GM19023 (cell line): ENCODE results near the gene PHACTR3.

Experiments used
- ATAC-seq: cut with Tn5 transposase; IDR thresholded peaks from one replicate; pipeline ENCODE4 v1.9.1; 2021; ENCODE audit warnings: mild to moderate bottlenecking, moderate library complexity; ENCODE audit not compliant: unreplicated experiment

PHACTR3 gene

GRCh38 chr20:59573837-59574236 is 30.5 kb upstream of the PHACTR3 start:
- ATAC-seq = no peak

GRCh38 chr20:59574308-59574707 is 30.0 kb upstream of the PHACTR3 start:
- ATAC-seq = no peak

DNA sequence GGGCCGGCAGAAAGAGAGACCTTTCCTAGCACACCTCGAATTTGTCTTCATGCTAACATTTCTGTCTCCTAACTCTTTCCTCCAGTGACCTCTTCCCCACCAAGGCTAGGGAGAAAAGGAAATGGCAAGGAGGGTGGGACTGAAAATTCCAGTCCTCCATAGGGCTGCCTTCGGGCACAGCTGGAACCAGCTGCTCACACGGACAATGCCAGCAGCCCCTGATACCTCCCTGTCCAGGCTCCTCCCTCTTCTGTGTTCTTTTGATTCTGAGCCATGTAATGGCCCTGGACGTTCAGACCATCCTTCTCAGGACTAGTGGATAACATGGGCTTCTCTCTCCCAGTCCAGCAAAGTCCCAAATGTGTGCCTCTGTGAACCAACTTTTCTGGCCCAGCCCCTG is 29.1 kb upstream of the PHACTR3 start:
- ATAC-seq = no peak

DNA sequence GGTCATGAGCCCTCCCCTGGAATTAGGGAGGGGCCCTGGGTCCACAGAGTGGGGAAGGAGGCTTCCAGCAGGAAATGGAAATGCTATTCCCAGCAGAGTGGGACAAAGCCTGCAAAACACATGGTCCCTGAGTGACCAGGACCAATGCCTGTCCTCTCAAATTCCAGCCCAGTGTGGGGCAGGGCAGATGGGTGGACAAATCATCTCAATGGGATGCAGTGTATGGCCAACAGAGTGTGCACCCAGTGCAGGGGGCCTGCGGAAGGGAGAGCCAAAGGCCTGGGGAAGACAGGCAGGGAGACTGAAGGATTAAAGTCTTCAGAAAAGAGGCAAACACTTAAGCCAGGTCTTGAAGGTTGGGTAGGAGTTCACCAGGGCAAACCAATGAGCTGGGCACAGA is 28.7 kb upstream of the PHACTR3 start:
- no peak for ATAC-seq

GRCh38 chr20:59576216-59576953 is 28.0 kb upstream of the PHACTR3 start:
- ATAC-seq = no peak

DNA sequence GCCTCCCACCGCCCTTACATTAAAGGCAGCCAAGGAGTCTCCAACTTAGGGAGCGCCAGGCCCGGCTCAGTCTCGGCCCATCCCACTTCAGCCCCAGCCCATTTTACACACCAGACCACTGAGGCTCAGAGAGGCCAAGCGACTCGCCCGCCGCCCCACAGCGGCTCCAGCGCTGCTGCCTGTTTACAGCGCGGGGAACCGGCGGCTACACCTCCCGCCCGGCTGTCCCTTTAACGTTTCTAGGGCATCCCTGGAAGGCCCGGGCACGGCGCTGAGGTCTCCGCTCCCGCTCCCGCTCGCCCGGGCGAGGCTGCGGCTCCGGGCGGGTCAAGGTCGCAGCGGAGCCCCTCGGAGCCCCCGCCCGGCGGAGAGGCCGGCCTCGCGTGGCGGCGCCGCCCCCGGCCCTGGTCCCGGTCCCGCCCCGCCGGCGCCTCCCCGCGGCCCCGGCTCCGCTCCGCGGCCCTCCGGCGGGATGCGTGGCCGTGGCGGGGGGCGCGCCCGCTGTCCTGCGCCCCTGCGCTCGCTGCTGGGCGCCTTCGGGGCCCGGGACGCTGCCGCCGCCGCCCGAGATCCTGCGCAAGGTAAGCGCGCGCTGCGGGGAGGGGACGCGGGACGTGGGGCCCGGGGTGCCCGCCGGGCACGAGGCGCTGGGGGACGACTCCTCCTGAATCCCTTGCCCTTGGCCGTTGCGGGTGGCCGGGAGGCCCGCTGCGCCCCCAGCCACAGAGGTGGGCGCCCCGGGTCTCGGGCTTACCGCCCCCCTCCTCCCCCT is 27.1 kb upstream of the PHACTR3 start:
- no peak for ATAC-seq

DNA sequence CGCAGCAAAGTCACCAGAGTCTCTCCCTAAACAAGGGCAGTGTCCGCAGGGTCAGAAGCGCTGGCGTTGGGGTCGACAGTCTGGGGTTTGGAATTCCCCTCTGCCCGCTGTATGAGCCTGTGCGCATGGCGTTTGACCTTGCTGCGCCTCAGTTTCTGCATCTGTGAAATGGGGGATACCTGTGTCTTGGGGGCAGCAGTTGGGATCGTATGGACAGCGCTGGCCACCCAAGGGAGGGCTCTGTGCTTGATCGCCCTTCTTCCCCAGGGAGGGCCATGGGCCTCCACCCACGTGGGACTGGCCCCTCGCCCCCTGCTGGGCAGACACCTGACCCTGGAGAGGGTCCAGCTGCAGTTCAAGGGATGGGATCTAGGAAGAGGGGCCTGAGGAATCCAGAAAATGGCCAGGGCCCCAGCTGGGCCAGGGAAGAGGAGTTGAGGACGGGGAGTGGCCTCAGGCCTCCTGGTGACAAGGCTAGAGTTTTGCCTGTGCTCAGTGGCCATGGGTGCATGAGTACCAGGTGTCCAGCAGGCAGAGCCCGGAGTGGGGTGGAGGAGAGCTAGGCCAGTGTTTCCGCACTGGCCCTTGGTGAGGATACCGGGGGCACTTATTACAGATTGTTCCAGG is 26.4 kb upstream of the PHACTR3 start:
- ATAC-seq = no peak

DNA sequence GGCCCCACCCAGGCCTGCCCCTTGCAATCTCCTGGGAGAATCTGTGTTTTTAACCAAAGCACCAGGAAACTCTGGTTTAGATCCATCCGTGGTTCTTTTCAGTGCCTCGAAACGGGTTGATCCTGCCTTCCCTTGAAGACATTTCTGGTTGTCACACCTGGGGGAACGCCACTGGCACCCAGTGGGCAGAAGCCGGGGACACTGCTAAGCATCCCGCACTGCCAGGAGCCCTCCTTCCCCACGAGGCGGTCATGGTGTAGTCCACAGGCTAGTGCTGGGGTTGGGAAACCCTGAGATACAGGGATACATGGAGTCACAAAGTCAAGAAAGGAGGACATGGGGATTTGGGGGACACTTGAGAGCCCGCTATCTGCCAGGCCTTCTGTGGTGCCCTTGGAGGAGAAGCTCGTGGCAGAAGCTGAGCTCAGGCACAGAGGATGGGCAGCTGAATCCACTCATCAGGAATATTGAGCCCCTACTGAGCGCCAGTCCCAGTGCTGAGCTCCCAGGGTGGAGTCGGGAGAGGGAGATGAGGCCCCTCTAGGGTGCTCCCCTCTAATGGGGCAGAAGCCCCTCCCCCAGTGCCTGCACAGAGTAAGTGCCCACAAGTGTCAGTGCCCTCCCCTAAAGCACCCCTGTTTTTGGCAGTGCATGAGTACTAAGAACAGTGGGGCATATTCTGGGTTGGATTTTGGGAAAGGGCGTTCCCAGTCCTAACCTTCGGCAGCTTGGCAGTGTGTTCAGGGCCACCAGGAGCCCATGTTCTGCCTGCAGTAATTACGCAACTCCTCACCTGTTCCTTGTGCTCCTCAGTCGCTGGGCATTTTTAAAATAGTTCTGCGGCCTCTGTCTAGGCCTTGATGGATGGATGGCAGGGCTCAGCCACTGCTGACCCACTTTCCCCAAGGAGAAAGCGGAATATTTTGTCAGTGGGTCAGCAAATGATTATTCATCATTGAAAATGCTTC is 25.6 kb upstream of the PHACTR3 start:
- ATAC-seq = no peak

DNA sequence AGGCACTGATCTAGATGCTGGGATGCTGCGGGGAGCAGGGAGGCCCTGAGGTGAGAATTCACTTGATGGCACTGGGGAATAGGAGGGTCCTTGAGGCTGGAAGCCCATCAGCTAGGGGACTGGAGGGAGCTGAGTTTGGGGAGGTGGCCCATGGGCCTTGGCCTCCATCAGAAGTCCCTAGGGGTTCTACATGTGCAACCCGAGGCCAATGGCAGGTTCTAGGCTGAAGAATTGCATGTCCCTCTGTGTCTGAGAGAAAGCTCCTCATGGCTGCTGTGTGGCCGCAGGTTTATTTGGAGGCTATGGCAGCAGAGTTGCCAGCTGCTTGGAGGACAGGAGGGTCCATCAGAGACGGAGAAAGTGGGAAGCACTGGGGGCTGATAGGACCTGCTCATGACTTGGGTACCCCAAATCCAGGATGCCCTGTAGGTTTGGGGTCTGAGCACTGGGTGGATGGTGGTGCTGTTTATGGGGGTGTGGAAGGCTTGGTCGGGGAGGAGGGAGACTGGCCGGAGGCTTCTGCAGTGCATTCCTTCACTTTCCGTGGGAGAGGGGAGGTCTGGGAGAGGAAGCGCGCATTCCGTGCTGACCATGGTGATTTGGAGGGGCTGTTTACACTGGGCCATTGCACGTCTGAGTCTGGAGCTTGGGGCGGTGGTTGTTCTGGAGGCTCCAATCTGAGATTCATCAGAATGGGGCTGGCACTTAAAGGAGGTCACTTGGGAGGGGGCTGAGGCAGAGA is 24.8 kb upstream of the PHACTR3 start:
- ATAC-seq = no peak

DNA sequence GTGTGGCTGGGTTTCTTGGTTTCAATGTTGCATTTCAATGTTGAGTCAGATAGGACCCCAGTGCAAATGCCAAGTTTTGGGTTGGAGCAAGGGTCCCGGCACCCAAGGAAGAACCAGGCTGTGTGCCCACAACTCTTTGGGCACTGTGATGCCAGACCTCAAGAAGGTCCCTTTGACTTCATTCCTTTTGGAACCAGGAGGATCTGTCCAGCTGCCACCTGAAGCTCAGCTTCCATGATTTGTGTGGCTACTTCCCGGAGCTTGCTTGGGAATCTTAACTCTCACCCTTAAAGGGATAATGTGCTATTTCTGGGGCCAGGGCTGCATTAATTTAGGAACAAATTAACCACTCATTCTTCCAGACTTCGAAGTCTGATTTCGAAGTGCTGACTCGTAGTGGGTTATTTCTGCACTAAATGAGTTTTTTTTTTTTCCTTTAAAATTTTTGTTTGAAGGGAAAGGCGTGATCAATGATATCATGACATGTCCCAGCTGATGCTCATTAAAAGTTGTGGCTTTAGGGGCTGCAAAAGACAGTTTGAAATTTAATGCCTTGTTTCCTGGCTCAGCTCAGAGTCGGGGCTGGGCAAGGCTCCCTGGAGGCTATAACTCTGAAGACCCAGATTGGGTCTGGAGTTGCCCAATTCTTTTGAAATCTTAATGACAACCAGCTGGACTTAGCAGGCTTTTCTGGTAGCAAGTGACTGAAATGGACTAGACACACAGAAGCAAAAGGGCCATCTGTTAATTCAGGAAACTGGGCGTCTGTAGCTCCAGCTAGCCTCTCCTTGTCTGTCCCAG is 24.0 kb upstream of the PHACTR3 start:
- no peak for ATAC-seq

- no peak for ATAC-seq
These were observed 23.3 kb upstream of the PHACTR3 start for GRCh38 chr20:59580991-59581401.

DNA sequence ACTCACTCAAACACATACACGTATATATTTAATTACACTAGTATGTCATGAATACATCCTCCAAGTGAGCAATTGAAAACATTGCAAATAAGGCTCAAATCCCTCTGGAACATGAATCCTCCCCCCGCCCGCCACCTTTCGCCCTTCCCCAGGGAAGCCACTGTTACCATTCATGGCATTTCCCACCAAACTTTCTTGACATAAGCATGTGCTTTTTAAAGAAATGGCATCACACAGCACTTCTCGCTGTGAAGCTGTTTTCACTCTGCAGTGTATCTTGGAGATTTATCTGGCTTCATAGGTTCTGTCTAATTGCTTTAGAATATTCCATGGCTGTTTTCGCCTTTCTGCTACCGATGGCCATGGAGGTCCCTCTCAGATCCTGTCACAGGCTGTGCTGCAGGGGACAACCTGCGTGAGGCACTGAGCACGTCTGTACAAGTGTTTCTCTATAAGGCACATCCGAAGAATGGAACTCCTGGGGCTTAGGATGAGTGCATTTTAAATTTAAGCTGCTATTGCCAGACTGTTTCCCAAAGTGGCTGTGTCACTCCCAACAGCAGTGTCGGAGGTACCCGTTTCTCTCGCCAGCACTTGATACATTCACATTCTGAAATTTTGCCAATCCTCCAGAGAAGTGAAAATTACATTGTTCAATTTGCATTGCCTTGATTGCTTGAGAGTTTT is 22.2 kb upstream of the PHACTR3 start:
- no peak for ATAC-seq

DNA sequence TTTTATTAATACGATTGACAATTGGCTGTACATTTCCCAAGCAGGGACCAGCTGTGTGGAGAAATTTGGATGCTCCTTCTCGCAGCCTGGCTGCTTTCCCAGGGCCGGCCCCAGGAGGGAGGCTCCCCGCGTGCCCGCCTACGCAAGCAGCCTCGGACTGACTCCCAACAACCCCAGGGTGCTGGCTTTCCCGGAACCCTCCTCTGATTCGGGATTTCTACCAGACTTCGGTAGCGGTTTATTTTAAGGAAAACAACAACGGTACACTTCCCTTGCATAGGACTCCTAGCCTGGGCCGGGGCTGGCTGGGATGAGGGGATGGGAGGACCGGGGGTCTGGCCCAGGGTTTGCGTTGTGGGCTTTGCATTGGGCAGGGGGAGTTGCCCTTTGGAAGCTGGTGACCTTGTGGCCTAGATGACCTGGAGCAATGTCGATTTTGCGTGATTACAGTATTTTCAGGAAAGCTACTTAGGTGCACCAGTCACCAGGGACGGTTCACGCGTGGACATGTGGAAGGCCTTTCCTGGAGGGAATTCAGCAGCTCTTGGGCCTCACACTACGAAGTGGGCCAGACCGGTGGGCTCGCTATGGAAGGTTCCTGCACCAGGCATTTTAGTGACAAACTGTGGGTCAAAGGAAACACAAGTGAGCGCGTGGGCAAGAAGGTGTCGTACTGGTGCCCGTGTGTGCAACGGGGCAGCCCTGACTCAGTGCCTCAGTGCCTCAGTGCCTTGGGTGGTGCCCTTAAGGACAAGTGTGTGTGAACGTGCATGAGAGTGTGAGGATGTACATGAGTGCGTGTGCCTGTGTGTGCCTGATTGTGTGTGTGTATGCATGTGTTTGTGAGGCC is 20.7 kb upstream of the PHACTR3 start:
- ATAC-seq = no peak

DNA sequence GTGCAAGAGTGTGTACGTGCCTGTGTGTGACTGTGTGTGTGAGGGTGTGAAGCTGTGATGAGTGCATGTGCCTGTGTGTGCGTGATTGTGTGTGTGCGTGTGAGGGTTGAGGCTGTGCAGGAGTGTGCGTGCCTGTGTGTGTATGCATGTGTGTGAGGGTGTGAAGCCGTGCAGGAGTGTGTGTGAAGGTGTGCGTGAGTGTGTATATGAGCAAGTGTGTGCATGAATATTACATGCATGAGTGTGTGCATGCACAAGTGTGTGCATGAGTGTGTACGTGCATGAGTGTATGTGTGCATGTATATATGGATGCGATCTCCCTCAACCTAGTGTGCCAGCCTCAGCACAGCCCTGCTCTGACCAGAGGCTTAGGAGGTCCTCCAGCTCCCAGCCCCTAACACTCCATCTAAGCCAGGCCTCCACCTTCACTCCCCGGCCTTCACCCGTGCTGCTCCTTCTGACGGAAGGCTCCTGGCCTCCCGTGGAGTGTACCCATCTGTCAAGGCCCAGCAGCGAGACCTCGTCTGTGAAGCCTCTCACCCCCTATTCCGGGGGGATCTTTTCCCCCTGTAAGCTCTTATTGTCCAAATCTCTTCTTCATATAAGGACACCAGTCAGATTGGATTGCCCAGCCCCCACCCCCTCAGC is 19.9 kb upstream of the PHACTR3 start:
- no peak for ATAC-seq

DNA sequence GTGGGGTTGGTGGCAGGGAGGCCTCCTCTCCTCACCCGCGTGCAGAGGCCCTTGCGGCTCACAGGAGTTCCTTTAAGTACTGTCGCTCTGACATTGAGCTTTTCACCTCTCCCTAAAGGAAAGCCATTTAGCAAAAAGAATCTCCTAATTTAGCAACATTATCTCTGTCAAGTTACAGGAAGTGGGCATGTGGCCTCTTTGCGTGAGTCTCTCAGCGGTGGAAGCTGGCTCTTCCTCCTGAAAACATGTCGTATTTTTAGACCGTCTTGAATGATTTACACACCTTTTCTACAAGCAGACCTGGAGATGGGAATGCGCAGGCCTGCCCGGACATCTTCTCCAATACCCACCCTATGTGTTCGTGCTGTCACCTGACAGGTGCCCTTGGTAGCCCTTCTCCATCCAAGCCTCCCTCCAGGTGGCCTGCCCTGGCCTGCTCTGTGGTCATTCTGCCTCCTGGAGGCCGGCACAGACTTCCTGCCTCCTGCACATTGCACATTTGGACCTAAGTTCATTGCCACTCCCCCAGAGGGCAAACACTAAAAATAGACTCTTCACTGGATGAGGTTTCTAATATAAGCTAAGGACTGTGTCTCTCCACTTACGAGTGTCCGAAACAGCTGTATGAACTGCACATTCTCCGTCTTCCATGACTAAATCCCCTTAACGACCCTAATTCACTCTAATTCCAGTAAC is 18.5 kb upstream of the PHACTR3 start:
- ATAC-seq = no peak

GRCh38 chr20:59586613-59587012 is 17.7 kb upstream of the PHACTR3 start:
- ATAC-seq = no peak

DNA sequence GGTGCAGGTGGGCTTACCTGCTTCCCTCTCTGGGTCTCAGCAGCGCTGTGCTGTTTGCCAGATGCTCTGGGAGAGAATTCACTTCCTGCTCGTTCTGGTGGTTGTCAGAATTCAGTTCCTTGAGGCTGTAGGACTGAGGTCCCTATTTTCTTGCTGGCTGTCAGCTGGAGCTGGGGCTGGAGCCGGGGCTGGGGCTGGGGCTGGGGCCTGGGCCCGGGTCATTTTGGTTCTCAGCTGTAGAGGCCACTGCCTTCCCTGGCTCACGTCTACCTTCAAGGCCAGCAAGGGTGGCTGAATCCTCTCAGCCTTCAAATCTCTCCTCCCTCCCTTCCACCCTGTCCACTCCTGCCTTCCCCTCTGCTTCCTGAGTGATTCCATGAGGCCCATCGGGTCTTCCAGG is 16.8 kb upstream of the PHACTR3 start:
- no peak for ATAC-seq
